Subcutaneous adipose tissue (tissue), 4 donors: ENCODE results near the gene FCHSD1. TPM values are rescaled to one million over a fixed set of nuclear protein-coding genes. Genes with fewer than 3 reads are reported as not detected.

ENCODE experiments used
- total RNA-seq, 4 donors: library from RNA; depleted of rRNA; stranded (reverse); fragments of >200 nt; gene quantifications; one replicate each; pipeline ENCODE4 v1.1.0, GENCODE V29; 2016
- TF ChIP-seq, protein P1 (sequence below): fragments of 450-650 bp; IDR thresholded peaks from one replicate; pipeline ENCODE4 v1.5.1; 2016; ENCODE audit warnings: low read depth, mild to moderate bottlenecking, control low read depth, antibody characterized with exemption, moderate library complexity

Gene FCHSD1
- total RNA-seq, 4 donors from 2014 or later = 4.4 to 23.1 (median 16.3) TPM

- TF ChIP-seq, protein P1, sequence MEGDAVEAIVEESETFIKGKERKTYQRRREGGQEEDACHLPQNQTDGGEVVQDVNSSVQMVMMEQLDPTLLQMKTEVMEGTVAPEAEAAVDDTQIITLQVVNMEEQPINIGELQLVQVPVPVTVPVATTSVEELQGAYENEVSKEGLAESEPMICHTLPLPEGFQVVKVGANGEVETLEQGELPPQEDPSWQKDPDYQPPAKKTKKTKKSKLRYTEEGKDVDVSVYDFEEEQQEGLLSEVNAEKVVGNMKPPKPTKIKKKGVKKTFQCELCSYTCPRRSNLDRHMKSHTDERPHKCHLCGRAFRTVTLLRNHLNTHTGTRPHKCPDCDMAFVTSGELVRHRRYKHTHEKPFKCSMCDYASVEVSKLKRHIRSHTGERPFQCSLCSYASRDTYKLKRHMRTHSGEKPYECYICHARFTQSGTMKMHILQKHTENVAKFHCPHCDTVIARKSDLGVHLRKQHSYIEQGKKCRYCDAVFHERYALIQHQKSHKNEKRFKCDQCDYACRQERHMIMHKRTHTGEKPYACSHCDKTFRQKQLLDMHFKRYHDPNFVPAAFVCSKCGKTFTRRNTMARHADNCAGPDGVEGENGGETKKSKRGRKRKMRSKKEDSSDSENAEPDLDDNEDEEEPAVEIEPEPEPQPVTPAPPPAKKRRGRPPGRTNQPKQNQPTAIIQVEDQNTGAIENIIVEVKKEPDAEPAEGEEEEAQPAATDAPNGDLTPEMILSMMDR = no peak
Observed at GRCh38 chr5:141681295-141681694, 30.1 kb upstream of the FCHSD1 start.

- TF ChIP-seq, protein P1 = no peak
Observed at GRCh38 chr5:141680751-141681201, 29.6 kb upstream of the FCHSD1 start.

GRCh38 chr5:141680178-141680577, 29.0 kb upstream of the FCHSD1 start:
- TF ChIP-seq, protein P1 = no peak

DNA sequence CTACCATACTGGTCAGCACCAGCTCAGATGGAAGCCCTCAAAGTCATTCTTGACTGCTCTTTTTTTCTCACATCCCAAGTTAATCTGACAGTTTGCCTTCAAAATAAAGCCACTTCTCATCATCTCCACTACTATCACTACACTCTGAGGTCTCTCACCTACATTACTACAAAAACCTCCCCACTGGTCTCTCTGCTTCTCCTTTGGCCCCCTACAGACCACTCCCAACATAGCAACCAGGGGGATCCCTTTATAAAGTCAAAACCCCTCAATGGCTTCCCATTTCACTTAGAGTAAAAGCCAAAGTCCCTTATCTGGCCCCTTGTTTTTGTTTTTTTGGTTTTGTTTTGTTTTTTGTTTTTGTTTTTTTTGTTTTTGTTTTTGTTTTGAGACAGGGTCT, 26.2 kb upstream of the FCHSD1 start:
- TF ChIP-seq, protein P1 = no peak

DNA sequence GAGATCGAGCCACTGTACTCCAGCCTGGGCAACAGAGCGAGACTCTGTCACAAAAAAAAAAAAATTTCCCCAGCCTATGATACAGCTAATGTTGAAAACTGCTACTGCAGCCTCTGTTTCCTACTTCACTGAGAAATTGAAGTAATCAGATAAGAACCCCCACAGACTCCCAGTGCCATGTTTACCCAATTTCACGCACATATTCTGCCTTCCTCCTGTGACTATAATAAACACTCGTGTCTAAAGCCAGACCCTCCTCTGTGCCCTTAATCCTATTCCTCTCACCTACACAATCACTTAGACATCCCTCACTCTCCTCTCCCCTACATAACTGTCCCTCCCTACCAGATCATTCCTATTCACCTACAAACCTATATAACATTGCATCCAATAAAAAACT, 24.5 kb upstream of the FCHSD1 start:
- TF ChIP-seq, protein P1 = no peak

DNA sequence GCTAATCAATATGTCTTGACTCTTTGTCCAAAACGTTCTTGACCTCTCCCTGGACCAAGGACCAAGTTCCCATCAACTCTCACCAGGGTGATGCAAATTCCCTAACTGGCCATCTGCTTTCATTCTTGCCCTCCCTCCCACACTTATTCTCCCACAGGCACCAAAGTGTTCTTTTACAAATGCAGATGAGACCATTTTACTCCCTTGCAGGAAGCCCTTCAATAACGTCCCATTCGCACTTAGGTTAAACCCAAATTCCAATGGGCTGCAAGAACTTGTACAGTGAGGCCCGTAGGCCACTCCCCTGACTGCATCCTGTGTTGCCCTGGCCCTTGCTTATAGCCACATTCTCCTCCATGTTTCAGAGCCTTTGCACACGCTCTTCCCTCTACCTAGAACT, 23.5 kb upstream of the FCHSD1 start:
- TF ChIP-seq, protein P1 = no peak

DNA sequence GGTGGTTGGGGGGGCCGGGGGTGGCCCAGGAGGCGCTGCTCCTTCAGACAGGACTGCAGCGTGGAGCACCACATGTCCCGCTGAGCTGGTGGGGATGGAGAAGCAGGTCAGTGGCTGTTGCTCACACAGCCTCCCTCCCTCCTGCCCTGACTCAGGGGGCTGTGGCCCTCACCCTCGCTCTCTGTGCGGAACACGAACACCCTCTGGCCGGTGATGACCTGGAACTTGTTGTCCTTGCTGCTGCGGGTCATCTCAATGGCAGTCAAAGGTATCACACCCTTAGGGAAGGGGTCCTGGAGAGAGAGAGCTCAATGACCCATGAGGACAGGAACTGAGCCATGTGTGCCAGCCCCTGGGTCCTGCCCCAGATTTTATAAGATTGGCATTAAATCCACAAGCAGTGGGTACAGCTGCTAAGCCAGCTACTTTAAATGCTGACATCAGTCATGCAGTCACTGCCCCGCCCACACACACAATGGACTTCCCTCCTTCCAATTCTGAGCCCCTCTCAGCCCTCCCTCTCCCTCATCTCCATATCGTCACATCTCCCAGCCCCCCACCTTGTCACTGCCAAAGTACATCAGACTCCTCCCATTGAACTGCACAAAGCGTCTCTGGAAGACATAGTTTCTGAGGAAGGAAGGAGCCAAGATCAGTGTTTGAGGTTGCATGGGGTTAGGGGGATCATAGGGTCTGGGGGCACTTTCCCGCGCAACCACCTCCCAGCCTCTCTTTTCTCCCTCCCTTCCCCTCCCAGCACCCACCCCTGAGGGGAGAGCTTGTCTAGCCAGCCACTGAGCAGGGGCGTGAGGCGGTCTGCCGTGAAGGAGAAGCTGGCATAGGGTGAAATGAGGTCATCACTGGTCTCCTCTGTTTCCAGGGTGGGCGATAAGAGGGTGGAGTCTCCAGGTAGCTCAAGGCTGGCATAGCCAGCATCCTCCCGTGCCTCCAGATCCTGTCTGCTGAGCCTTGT, 21.9 kb upstream of the FCHSD1 start:
- TF ChIP-seq, protein P1 = no peak
